Measurements from ENCODE around the gene FAM53C.

Gene FAM53C

DNA sequence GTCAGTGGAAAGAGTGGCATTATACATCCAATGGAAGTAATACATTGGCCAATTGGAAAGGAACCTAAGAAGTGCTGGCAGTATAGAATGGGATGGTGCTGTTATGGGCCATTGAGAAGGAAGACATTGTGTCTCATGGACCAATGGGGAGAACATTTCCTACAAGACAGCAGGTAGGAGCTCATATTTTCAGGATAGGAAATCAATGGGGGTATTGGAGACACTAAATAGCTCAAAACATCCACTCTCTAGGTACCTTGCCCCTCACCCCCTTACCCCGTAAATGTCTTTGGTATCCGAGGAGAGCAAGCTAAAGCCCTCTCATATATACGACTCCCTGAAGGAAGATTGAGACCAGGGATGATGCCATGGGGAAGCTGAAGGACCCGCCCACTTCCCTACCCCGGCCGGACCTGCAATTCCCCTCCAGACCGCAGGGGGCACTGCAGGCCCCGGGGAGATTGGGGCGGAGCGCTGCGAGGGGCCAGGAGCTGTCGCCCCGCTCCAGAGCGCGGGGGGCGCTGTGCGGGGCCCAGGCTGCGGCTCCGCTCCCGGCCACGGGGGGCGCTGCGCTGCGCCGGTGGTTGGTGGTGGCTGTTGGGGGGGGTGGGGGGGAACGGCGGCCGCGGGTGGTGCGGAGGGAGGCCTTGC is 14.1 kb downstream of the FAM53C start, which contains the start of gene KDM3B (continued):
- TF ChIP-seq PRDM4 (tag by site-specific recombination; IDR thresholded peaks at IDR 0.05) (no peak; the same call in 1 of the 2 replicates), ZNF488 (tag by site-specific recombination; IDR thresholded peaks at IDR 0.05) (no peak), ZNF76 (tag by site-specific recombination; IDR thresholded peaks at IDR 0.05; ENCODE audit: borderline replicate concordance, low read depth) (no peak; the same call in 1 of the 2 replicates), REST (tag by site-specific recombination; IDR thresholded peaks at IDR 0.05) (0 out of 2 replicates have a peak, but pooled peaks have one; percentile 39), SCRT2 (tag by site-specific recombination; IDR thresholded peaks at IDR 0.05) (no peak), ZNF747 (tag by site-specific recombination; IDR thresholded peaks at IDR 0.05) (no peak), ZNF274 (IDR thresholded peaks at IDR 0.05; ENCODE audit: low read length) (no peak), ZNF274 (tag by site-specific recombination; IDR thresholded peaks at IDR 0.05; ENCODE audit: borderline replicate concordance) (no peak), ZNF558 (tag by site-specific recombination; IDR thresholded peaks at IDR 0.05) (no peak), ZNF610 (tag by site-specific recombination; IDR thresholded peaks at IDR 0.05; ENCODE audit: borderline replicate concordance) (peak; percentile 85), KLF9 (tag by site-specific recombination; IDR thresholded peaks at IDR 0.05; ENCODE audit: low read depth) (peak; percentile 85), ZNF324 (tag by site-specific recombination; IDR thresholded peaks at IDR 0.05) (peak; percentile 83), ZNF157 (tag by site-specific recombination; IDR thresholded peaks at IDR 0.05) (no peak), SP3 (tag by site-specific recombination; IDR thresholded peaks at IDR 0.05) (peak; percentile 58), ZNF664 (tag by site-specific recombination; IDR thresholded peaks at IDR 0.05) (no peak), ZNF785 (tag by site-specific recombination; IDR thresholded peaks at IDR 0.05) (no peak), ZNF221 (tag by site-specific recombination; IDR thresholded peaks at IDR 0.05; ENCODE audit: borderline replicate concordance) (no peak), ZNF585B (tag by site-specific recombination; IDR thresholded peaks at IDR 0.05) (no peak)
- TF ChIP-seq, protein P1, sequence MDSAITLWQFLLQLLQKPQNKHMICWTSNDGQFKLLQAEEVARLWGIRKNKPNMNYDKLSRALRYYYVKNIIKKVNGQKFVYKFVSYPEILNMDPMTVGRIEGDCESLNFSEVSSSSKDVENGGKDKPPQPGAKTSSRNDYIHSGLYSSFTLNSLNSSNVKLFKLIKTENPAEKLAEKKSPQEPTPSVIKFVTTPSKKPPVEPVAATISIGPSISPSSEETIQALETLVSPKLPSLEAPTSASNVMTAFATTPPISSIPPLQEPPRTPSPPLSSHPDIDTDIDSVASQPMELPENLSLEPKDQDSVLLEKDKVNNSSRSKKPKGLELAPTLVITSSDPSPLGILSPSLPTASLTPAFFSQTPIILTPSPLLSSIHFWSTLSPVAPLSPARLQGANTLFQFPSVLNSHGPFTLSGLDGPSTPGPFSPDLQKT (IDR thresholded peaks at IDR 0.05; ENCODE audit: borderline replicate concordance, low read depth, low read length) = no peak
- TF ChIP-seq, protein P2, sequence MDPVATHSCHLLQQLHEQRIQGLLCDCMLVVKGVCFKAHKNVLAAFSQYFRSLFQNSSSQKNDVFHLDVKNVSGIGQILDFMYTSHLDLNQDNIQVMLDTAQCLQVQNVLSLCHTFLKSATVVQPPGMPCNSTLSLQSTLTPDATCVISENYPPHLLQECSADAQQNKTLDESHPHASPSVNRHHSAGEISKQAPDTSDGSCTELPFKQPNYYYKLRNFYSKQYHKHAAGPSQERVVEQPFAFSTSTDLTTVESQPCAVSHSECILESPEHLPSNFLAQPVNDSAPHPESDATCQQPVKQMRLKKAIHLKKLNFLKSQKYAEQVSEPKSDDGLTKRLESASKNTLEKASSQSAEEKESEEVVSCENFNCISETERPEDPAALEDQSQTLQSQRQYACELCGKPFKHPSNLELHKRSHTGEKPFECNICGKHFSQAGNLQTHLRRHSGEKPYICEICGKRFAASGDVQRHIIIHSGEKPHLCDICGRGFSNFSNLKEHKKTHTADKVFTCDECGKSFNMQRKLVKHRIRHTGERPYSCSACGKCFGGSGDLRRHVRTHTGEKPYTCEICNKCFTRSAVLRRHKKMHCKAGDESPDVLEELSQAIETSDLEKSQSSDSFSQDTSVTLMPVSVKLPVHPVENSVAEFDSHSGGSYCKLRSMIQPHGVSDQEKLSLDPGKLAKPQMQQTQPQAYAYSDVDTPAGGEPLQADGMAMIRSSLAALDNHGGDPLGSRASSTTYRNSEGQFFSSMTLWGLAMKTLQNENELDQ (tag by site-specific recombination; IDR thresholded peaks at IDR 0.05; ENCODE audit: low read depth) = no peak
- TF ChIP-seq, protein P3, sequence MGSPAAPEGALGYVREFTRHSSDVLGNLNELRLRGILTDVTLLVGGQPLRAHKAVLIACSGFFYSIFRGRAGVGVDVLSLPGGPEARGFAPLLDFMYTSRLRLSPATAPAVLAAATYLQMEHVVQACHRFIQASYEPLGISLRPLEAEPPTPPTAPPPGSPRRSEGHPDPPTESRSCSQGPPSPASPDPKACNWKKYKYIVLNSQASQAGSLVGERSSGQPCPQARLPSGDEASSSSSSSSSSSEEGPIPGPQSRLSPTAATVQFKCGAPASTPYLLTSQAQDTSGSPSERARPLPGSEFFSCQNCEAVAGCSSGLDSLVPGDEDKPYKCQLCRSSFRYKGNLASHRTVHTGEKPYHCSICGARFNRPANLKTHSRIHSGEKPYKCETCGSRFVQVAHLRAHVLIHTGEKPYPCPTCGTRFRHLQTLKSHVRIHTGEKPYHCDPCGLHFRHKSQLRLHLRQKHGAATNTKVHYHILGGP (tag by site-specific recombination; IDR thresholded peaks at IDR 0.05) = no peak
